Measurements from ENCODE around the gene PKP1.
A peak's percentile ranks its signal among the peaks of the same experiment; 100 is the strongest.

The PKP1 gene

DNA sequence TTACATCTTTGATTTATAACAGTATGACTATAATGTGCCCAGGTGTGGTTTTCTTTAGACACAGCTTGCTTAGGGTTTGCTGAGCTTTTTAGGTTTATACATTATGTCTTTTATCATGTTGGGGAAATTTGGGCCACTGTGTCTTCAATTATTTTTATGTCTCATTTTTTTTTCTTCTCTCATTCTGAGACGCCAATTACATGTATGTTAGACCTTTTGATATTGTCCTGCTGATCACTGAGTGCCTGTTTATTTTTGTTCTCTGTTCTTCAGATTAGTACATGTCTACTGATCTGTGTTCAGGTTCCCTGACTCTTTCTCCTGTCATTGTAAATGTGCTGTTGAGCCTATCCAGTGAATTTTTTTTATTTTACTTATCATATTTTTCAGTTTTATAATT, 58.1 kb downstream of the PKP1 start:
- DNase-seq (ENCODE audit: low spot score) (no peak), ATAC-seq (ENCODE audit: low read depth) (no peak)
- H3K27ac ChIP-seq (ENCODE audit: poor library complexity, severe bottlenecking): no peak overlapping the region
- peaks cover 2% of the 10 kb centered on the region for H3K4me1 ChIP-seq (ENCODE audit: insufficient read depth, poor library complexity, severe bottlenecking)
- H3K9me3 ChIP-seq (ENCODE audit: severe bottlenecking): peaks cover 2% of the 10 kb centered on the region
- H3K36me3 ChIP-seq (ENCODE audit: low read depth): no peaks in the 10 kb centered on the region
- TF ChIP-seq, protein P1, sequence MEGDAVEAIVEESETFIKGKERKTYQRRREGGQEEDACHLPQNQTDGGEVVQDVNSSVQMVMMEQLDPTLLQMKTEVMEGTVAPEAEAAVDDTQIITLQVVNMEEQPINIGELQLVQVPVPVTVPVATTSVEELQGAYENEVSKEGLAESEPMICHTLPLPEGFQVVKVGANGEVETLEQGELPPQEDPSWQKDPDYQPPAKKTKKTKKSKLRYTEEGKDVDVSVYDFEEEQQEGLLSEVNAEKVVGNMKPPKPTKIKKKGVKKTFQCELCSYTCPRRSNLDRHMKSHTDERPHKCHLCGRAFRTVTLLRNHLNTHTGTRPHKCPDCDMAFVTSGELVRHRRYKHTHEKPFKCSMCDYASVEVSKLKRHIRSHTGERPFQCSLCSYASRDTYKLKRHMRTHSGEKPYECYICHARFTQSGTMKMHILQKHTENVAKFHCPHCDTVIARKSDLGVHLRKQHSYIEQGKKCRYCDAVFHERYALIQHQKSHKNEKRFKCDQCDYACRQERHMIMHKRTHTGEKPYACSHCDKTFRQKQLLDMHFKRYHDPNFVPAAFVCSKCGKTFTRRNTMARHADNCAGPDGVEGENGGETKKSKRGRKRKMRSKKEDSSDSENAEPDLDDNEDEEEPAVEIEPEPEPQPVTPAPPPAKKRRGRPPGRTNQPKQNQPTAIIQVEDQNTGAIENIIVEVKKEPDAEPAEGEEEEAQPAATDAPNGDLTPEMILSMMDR (IDR thresholded peaks at IDR 0.05; ENCODE audit: poor library complexity, severe bottlenecking): no peak
- H3K4me3 ChIP-seq (ENCODE audit: severe bottlenecking): no peak overlapping the region
- H3K27me3 ChIP-seq (ENCODE audit: insufficient read depth, poor library complexity, severe bottlenecking): no peaks in the 10 kb centered on the region

DNA sequence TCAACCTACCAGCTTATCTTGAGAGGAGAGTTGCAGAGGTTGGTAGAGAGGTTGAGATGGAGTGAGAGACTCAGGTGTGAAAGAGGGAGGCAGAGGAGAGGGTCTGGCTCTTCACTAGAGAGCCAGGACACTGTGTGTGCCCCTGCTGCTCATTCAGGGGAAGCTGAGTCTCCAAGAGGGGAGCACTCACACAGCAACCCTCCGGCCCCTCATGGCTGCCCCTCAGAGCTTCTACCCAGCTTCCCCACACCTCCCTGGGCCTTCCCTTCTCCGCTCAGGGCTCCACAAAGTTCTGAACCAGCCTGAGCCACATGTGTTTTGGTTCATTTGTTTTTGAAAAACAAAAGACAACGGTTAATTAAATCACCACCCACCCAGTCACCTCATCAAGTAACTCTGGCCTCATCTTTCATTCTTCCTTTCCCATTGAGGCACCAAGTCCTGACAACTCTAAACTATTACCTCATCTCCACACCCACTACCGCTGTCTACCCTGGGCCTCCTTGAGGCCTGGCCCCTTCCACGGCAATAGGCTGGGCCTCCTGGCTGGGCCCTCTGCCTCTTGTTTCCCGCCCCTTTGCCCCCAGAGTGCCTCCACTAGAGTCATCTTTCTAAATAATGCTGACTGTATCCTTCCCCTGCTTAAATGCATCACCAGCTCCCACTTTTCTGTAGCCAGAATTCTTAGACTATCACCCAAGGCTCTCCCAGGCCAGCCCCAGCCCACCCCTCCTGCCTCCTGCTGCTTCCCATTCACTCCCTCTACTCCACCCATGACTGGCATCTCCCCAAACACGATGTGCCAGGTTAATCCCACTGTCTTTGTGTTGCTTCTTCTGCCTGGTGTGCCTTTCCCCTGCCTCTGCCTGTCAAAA, 61.1 kb downstream of the PKP1 start:
- Histone ChIP-seq H3K4me1 (ENCODE audit: insufficient read depth, poor library complexity, severe bottlenecking) (peaks cover 8% of the 10 kb centered on the region), H3K27me3 (ENCODE audit: insufficient read depth, poor library complexity, severe bottlenecking) (no peaks in the 10 kb centered on the region), H3K9me3 (ENCODE audit: severe bottlenecking) (peaks cover 2% of the 10 kb centered on the region), H3K27ac (ENCODE audit: poor library complexity, severe bottlenecking) (no peak overlapping the region), H3K4me3 (ENCODE audit: severe bottlenecking) (no peak overlapping the region), H3K36me3 (ENCODE audit: low read depth) (no peaks in the 10 kb centered on the region)
- TF ChIP-seq, protein P1 (IDR thresholded peaks at IDR 0.05; ENCODE audit: poor library complexity, severe bottlenecking): no peak
- DNase-seq (ENCODE audit: low spot score) (no peak), ATAC-seq (ENCODE audit: low read depth) (no peak)

DNA sequence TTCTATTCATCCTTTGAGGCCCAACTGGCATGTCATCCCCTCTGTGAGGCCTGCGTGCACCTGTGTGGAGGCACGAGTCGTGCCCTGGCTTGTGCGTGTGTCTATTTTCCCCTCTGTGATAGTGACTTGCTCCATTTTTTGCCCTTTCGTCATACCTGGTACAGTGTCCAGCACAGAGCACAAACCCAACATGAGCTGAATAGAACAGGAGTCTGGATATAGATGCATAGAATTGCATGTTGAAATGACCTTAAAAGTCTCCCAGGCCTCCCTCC, 61.7 kb downstream of the PKP1 start:
- no peak for ATAC-seq (ENCODE audit: low read depth)
- TF ChIP-seq, protein P1 (IDR thresholded peaks at IDR 0.05; ENCODE audit: poor library complexity, severe bottlenecking): no peak
- DNase-seq (ENCODE audit: low spot score): no peak
- H3K9me3 ChIP-seq (ENCODE audit: severe bottlenecking): peaks cover 2% of the 10 kb centered on the region
- H3K4me1 ChIP-seq (ENCODE audit: insufficient read depth, poor library complexity, severe bottlenecking): peaks cover 8% of the 10 kb centered on the region
- no peaks in the 10 kb centered on the region for H3K27me3 ChIP-seq (ENCODE audit: insufficient read depth, poor library complexity, severe bottlenecking)
- no peaks in the 10 kb centered on the region for H3K36me3 ChIP-seq (ENCODE audit: low read depth)
- H3K27ac ChIP-seq (ENCODE audit: poor library complexity, severe bottlenecking): no peak overlapping the region
- no peak overlapping the region for H3K4me3 ChIP-seq (ENCODE audit: severe bottlenecking)

DNA sequence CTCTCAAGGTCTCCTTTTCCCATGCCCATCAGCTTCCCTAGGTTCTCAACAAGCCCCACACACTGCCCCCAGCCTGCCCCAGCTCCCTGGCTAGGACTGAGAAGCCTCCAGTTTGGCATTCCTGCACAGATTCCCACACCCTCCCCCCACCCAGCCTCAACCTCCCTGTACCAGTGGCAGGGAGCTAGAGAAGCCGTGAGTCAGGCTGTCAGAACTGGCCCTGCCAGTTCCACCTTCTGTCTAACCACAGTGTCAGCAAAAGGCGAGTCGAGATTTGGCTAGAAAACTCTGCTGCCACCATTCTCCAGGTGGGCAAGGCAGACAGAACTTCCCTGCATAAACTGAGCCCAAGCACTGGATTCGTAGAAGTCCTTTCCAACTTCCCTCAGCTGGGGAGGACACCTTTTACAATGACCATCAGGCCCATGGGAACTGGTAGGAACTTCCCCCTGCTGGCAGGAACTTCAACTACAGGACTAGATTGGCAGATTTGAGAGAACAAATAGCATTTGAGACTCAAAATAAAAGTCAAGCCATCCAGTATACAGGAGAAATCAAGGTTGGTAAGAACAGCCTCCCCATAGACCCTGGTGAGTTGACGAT, 63.1 kb downstream of the PKP1 start:
- H3K36me3 ChIP-seq (ENCODE audit: low read depth): no peaks in the 10 kb centered on the region
- peaks cover 8% of the 10 kb centered on the region for H3K4me1 ChIP-seq (ENCODE audit: insufficient read depth, poor library complexity, severe bottlenecking)
- H3K27me3 ChIP-seq (ENCODE audit: insufficient read depth, poor library complexity, severe bottlenecking): no peaks in the 10 kb centered on the region
- no peak overlapping the region for H3K4me3 ChIP-seq (ENCODE audit: severe bottlenecking)
- TF ChIP-seq, protein P1 (IDR thresholded peaks at IDR 0.05; ENCODE audit: poor library complexity, severe bottlenecking): peak; percentile 78
- no peak overlapping the region for H3K27ac ChIP-seq (ENCODE audit: poor library complexity, severe bottlenecking)
- DNase-seq (ENCODE audit: low spot score): no peak
- H3K9me3 ChIP-seq (ENCODE audit: severe bottlenecking): no peaks in the 10 kb centered on the region
- peak; percentile 62; the same call in 2 of the 3 replicates for ATAC-seq (ENCODE audit: low read depth)

DNA sequence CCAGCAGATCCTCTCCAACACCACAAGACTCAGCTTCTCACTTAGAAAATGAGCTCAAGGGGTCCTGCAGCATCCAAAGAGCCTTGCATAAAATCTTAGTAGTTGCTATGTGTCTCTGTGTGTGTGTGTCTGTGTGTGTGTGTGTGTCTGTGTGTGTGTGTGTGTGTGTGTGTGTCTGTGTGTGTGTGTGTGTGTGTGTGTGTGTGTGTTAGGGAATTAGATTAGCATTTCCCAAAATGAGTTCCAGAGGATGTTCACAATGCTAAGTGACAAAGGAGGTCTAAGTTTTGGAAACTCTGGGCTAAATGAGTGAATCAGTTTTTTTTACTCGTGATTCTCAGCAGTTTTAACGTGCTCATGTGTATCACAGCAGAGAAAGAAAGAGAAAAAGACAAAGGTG, 63.7 kb downstream of the PKP1 start:
- Histone ChIP-seq H3K4me1 (ENCODE audit: insufficient read depth, poor library complexity, severe bottlenecking) (peaks cover 8% of the 10 kb centered on the region), H3K4me3 (ENCODE audit: severe bottlenecking) (no peak overlapping the region), H3K36me3 (ENCODE audit: low read depth) (no peaks in the 10 kb centered on the region), H3K27ac (ENCODE audit: poor library complexity, severe bottlenecking) (no peak overlapping the region), H3K27me3 (ENCODE audit: insufficient read depth, poor library complexity, severe bottlenecking) (no peaks in the 10 kb centered on the region), H3K9me3 (ENCODE audit: severe bottlenecking) (no peaks in the 10 kb centered on the region)
- TF ChIP-seq, protein P1 (IDR thresholded peaks at IDR 0.05; ENCODE audit: poor library complexity, severe bottlenecking): no peak
- ATAC-seq (ENCODE audit: low read depth) (no peak), DNase-seq (ENCODE audit: low spot score) (no peak)
